C4-2B (cell line): ENCODE measurements around the gene TGFBR3.
A peak's percentile ranks its signal among the peaks of the same experiment; 100 is the strongest.

Source experiments
- H3K27ac ChIP-seq: fragments of 450-650 bp; 2 replicates; pipeline ENCODE4 v1.5.1; 2017
- CTCF ChIP-seq: fragments of 450-650 bp; conservative IDR thresholded peaks from 2 replicates; pipeline ENCODE4 v1.5.1; 2017; ENCODE audit warnings: mild to moderate bottlenecking
- ZFX ChIP-seq: fragments of 450-650 bp; IDR thresholded peaks from 2 replicates; pipeline ENCODE4 v1.6.1; 2017

Gene TGFBR3

GRCh38 chr1:91781371-91781825 lies 104.6 kb downstream of the TGFBR3 start:
- no peak for TF ChIP-seq ZFX
- no peak for TF ChIP-seq CTCF
- H3K27ac ChIP-seq: peak overlapping the region; percentile 39; the same call in 1 of the 2 replicates

- H3K27ac ChIP-seq: no peak overlapping the region
- TF ChIP-seq CTCF: no peak
- TF ChIP-seq ZFX: no peak
Observed at GRCh38 chr1:91779548-91780021, 106.4 kb downstream of the TGFBR3 start.

GRCh38 chr1:91778964-91779363 lies 107.0 kb downstream of the TGFBR3 start:
- no peak overlapping the region for H3K27ac ChIP-seq
- TF ChIP-seq CTCF (no peak), ZFX (no peak)

GRCh38 chr1:91777630-91778300 lies 108.2 kb downstream of the TGFBR3 start:
- no peak overlapping the region for H3K27ac ChIP-seq
- TF ChIP-seq ZFX (no peak), CTCF (no peak)

- H3K27ac ChIP-seq: no peak overlapping the region
- TF ChIP-seq ZFX: no peak
- TF ChIP-seq CTCF: no peak
Observed at GRCh38 chr1:91777196-91777595, 108.8 kb downstream of the TGFBR3 start.

GRCh38 chr1:91776068-91776794 lies 109.7 kb downstream of the TGFBR3 start:
- H3K27ac ChIP-seq: no peak overlapping the region
- TF ChIP-seq CTCF: no peak
- TF ChIP-seq ZFX: no peak

- no peak for TF ChIP-seq ZFX
- TF ChIP-seq CTCF: no peak
- H3K27ac ChIP-seq: no peak overlapping the region
Observed at GRCh38 chr1:91775227-91775626, 110.7 kb downstream of the TGFBR3 start.
